Activated CD8-positive, alpha-beta memory T cell treated with anti-CD3 and anti-CD28 coated beads, Interleukin-2, amount 50 U/mL, for 48 hours (primary cell): ENCODE data around the gene AMER3.
"Not testable (repeated sequence)": the region's sequence is repeated elsewhere in the genome, so short reads cannot be mapped to it uniquely, and the experiment has no call there.

Source experiments
- DNase-seq: peaks from one replicate; pipeline ENCODE4 v3.0.0-alpha.2; 2020

The AMER3 gene

GRCh38 chr2:130755256-130756052 is at the start of gene AMER3:
TSS of gene AMER3 (plus strand) at chr2:130755540. CDS start at chr2:130762073, 6,533 bp downstream.
- no peak for DNase-seq

- DNase-seq: not testable (repeated sequence)
Observed at GRCh38 chr2:130714795-130715194, 40.5 kb upstream of the AMER3 start.

GRCh38 chr2:130720036-130720435 is 35.3 kb upstream of the AMER3 start:
- no peak for DNase-seq

GRCh38 chr2:130720528-130720927 is 34.8 kb upstream of the AMER3 start:
- DNase-seq: no peak

- no peak for DNase-seq
Observed at GRCh38 chr2:130724455-130724854, 30.9 kb upstream of the AMER3 start.

GRCh38 chr2:130726614-130727180 is 28.6 kb upstream of the AMER3 start:
- peak; percentile 54 for DNase-seq

- DNase-seq: peak; percentile 96
Observed at GRCh38 chr2:130727286-130727924, 27.9 kb upstream of the AMER3 start.

GRCh38 chr2:130728007-130728454 is 27.3 kb upstream of the AMER3 start:
- DNase-seq: no peak

GRCh38 chr2:130728549-130729316 is 26.6 kb upstream of the AMER3 start, which contains the start of gene GPR148:
TSS of gene GPR148 (plus strand) at chr2:130729070. CDS start at chr2:130729152, 82 bp downstream.
- no peak for DNase-seq

GRCh38 chr2:130729322-130730299 is 25.7 kb upstream of the AMER3 start:
- no peak for DNase-seq

GRCh38 chr2:130732257-130732656 is 23.1 kb upstream of the AMER3 start:
- DNase-seq: not testable (repeated sequence)

- no peak for DNase-seq
Observed at GRCh38 chr2:130735200-130735599, 20.1 kb upstream of the AMER3 start.

- DNase-seq: no peak
Observed at GRCh38 chr2:130736487-130736886, 18.9 kb upstream of the AMER3 start.

- DNase-seq: no peak
Observed at GRCh38 chr2:130737592-130737991, 17.7 kb upstream of the AMER3 start.

GRCh38 chr2:130740671-130741070 is 14.7 kb upstream of the AMER3 start:
- DNase-seq: no peak

GRCh38 chr2:130743278-130743677 is 12.1 kb upstream of the AMER3 start:
- DNase-seq: no peak

GRCh38 chr2:130744287-130745117 is 10.8 kb upstream of the AMER3 start:
- DNase-seq: no peak

GRCh38 chr2:130749078-130749477 is 6.3 kb upstream of the AMER3 start:
- no peak for DNase-seq

- no peak for DNase-seq
Observed at GRCh38 chr2:130749641-130750040, 5.7 kb upstream of the AMER3 start.

- no peak for DNase-seq
Observed at GRCh38 chr2:130754811-130755210, 529 bp upstream of the AMER3 start.
